DMS153 (cell line): Measurements from ENCODE around the gene MBTD1.
"Not testable (repeated sequence)": the region's sequence is repeated elsewhere in the genome, so short reads cannot be mapped to it uniquely, and the experiment has no call there.

Experiments used
- DNase-seq: peaks from one replicate; lab custom pipeline; 2025; lab: John Stamatoyannopoulos, UW

MBTD1 gene

GRCh38 chr17:51188271-51188833 is 71.5 kb downstream of the MBTD1 start:
- no peak for DNase-seq

DNA sequence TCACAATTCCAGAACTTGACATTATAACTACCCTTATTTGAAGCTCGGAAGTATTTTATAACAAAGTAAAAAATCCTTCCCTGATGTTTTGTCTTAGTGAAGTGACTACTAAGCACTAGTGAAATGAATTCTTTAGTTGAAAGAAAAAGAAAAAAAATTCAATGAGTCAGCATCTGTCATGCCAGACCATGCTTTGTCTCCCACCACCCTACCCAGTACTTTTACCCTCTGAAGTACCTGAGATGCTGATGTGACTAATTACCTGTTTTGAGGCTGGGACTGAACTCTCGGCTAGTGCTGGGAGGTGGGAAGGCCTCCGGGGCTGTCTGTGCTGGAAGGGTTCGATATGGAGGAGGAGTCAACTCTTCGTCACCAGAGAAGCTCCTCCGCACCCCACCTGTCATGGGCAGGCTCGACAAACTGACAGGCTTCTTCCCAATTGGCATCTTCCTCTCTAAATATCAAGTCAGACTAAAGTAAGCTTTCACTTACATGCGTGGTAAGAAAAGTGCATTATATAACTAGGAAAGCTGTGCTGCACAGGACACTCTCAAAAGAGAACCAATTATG is 74.0 kb downstream of the MBTD1 start:
- no peak for DNase-seq

- DNase-seq: no peak
Observed at GRCh38 chr17:51184124-51184523, 75.7 kb downstream of the MBTD1 start.

DNA sequence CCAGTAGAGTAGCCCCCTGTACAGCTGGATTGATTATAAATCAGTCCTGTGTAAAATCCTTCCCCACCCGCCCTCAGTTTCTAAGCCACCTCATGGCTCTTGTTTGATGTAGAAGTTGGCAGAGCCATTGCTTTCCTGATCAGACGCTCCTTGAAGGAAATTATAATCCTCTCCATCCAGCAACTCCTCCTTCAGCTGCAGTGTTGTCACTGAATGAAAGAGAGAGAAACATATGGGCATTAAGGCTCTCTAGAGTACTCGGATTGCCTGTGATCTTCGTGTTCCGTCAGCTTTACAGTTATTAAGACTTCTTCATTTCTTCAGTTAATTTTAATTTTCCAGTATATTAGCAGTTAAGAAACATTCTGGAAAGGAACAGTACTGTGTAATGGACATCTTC is 79.4 kb downstream of the MBTD1 start:
- no peak for DNase-seq

DNA sequence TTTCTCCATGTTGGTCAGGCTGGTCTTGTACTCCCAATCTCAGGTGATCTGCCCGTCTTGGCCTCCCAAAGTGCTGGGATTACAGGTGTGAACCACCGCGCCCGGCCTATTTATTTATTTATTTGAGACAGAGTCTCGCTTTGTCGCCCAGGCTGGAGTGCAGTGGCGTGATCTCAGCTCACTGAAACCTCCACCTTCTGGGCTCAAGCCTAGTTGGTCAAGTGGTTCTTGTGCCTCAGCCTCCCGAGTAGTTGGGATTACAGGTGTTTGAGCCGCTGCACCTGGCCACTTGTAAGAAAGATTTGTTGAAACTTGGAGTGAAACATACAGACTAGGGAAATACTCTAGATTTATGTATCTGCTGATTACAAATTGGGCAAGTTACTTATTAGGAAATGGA is 87.8 kb downstream of the MBTD1 start:
- not testable (repeated sequence) for DNase-seq

DNA sequence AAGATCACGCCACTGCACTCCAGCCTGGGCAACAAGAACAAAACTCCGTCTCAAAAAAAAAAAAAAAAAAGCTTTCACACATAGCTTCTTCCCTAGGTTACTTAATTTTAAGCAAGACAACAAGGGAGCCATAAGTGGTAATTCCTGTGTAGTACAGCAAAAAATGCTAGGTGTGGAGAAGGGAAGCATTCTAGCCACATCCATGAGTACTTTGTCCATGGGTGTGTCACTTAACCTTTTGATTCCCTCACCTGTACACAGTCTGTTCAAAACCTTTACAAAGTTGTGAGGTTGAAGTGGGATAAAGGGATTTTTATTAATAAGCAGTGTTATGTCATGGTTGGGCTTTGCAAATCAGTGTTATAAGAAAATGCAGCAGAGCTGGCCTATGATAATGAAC is 89.1 kb downstream of the MBTD1 start:
- no peak for DNase-seq

GRCh38 chr17:51169340-51169739 is 90.5 kb downstream of the MBTD1 start:
- DNase-seq: no peak

- DNase-seq: no peak
Observed at GRCh38 chr17:51166987-51167931, 92.6 kb downstream of the MBTD1 start.

- peak; percentile 42 for DNase-seq
Observed at GRCh38 chr17:51166198-51166986, 93.5 kb downstream of the MBTD1 start, which contains the start of gene NME2. Gene NME2, plus strand, starts transcription at chr17:51166411. Its CDS starts 420 bp downstream, at chr17:51166831.

- DNase-seq: no peak
Observed at GRCh38 chr17:51165680-51166197, 94.1 kb downstream of the MBTD1 start.

DNA sequence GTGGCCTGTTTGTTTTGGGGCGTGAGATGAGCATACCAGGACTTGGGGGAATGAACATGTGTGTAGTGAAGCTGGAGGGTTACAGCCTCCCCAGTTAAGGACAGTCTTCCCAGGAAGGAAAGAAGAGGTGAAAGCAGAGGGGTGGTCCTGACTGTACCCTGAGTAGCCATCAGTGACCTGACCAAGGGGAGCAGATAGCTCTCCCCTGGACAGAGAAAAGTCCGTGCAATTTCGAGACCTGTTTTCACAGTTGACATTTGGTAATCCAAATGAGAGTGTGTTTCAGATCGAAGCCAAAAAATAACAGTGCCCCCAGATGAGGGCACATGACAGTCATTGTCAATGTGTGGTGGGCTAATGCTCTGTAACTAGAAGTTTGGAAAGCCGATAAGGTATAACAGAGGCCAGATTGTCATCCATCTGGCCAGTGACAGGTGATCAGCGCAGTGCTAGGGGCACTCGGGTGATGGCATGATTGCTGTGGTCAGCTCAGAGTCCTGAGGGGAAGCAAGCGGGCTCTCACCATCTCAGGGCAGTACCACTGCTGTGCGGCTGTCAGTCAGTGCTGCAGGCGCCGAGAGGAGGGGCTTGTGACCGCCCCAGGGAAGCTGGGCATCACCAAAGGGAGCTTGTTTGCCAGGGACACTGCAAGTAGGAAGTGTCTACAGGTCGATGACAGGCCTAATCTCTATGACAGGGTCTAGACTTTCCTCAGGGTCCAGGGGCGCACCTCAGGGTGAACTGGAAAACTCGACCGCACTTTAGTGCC is 94.8 kb downstream of the MBTD1 start:
- DNase-seq: no peak

- DNase-seq: no peak
Observed at GRCh38 chr17:51161541-51161940, 98.3 kb downstream of the MBTD1 start.

GRCh38 chr17:51159604-51160003 is 100.2 kb downstream of the MBTD1 start:
- no peak for DNase-seq

GRCh38 chr17:51155416-51155815 is 104.4 kb downstream of the MBTD1 start:
- DNase-seq: no peak

- DNase-seq: no peak
Observed at GRCh38 chr17:51154176-51154575, 105.7 kb downstream of the MBTD1 start.

DNA sequence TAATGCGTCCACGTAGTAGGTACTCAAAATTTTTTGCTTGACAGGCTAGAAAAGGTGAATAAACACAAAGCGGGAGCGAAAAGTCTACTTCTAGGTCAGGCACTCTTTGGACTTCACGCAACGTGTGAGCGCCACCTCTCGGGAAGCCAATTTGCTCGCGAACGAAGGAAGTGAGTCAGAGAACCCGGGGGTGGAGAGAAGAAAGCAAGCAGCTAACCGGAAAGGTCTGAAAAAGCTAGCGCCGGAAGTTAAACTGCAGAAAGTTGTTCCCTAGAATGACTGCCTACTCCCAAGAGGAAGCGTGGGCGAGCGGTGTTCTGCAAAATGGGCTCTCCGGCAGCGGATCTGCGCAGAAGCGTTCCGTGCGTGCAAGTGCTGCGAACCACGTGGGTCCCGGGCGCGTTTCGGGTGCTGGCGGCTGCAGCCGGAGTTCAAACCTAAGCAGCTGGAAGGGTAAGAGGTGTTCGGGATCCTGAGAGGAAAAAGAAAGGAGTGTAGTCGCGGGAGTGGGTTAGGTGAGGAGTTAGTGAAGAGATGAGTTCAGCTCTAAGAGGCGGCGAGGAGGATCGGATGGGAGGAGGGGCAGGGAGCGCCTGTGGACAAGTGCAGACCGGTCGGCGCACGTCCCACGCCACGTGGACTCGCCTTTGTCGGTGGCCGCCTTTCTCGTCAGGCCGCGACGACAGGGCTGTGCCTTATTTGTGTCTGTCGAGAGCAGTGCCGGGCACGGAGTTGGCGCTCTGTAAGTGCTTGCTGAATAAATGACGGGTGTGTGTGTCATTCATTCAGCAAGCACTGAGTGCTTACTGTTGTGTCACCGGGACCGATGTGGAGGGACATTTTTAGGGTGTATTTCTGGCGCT is 106.4 kb downstream of the MBTD1 start, which contains the start of gene NME1:
Gene NME1, plus strand, starts transcription at position 350 of the 863 bp plus-strand sequence. CDS start 2,096 bp downstream, outside the sequence.
- peak; percentile 99 for DNase-seq

DNA sequence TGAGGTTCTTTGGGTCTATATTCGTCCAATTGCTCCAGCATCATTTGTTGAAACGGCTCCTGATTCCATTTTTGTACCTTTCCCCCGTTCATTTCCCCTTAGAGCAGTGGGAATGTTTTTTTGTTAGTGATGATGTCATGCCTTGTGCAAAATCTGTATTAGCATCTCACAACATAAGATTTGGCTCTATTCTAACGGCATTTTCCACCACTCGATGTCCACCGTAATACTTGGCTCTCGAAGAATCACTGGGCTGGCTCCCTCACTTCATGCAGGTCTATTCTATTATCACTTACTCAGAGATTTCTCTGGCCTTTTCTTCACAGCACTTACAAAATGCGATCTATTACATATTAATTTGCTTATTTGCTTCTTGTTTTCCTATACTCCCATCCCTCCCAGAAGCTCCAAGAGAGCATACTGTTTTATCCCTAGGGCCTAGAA is 107.1 kb downstream of the MBTD1 start:
- DNase-seq: peak; percentile 46

DNA sequence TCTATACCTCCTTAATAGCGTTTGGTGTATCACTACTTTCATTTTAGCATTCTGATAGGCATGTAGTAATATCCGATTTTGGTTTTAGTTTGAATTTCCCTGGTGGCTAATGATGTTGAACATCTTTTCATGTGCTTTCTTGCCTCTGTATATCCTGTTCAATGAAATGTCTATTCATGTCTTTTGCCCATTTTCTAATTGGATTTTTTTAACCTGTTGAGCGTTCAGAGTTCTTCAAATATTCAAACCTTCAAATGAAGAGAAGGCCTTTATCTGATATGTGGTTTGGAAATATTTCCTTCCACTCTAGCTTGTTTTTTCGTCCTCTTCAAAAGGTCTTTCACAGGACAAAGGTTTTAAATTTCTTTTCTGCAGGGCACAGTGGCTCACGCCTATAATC is 108.9 kb downstream of the MBTD1 start:
- no peak for DNase-seq

DNA sequence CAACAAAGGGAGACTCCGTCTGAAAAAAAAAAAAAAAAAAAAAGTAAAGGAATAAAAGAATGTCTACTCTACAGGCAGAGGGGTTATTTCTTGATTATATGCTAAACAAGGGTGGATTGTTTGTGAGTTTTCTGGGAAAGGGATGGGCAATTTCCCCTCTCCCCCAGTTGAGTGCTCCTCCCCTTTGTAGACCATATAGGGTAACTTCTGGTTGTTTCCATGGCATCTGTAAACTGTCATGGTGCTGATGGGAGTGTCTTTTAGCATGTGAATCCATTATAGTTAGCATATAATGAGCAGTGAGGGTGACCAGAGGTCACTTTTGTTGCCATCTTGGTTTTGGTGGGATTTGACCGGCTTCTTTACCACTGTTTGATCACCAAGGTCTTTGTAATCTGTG is 110.7 kb downstream of the MBTD1 start:
- DNase-seq: no peak

DNA sequence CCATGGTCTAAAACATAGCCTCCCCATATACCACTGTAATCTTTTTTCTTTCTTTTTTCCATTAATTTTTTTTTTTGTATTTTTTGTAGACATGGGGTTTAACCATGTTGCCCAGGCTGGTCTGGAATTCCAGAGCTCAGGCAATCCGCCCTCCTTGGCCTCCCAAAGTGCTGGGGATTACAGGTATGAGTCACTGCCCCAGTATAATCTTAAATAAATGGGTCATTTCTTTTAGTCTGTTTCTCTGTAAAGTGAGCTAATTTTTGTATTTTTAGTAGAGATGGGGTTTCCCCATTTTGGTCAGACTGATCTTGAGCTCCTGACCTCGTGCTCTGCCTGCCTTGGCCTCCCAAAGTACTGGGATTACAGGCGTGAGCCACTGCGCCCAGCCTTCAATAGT is 112.2 kb downstream of the MBTD1 start:
- DNase-seq: no peak
